Endothelial cell of umbilical vein (primary cell): Measurements from ENCODE around the gene SCN1B. TPM values are rescaled to one million over a fixed set of nuclear protein-coding genes. Genes with fewer than 3 reads are reported as not detected.

ENCODE experiments used
- BruUV-seq: library from RNA; stranded (reverse); fragments of 400-500 nt; replicated peaks from 2 replicates; lab custom pipeline; 2021; lab: Mats Ljungman, UMichigan
- CTCF ChIA-PET: fragments of 300-600, 350-600 bp; sonication (Branson Sonifier 250); formaldehyde crosslinking; loops from one replicate; lab custom pipeline; 2021; ENCODE audit warnings: antibody characterized with exemption, inconsistent platforms; lab: Charles Lee
- POLR2A ChIA-PET: fragments of 300-600, 350-600 bp; sonication (Branson Sonifier 250); formaldehyde crosslinking; loops from one replicate; lab custom pipeline; 2021; ENCODE audit warnings: antibody characterized with exemption, inconsistent platforms; lab: Charles Lee
- DNase-seq: peaks from one replicate; pipeline ENCODE4 v3.0.0-alpha.2; 2011; ENCODE audit warnings: low read depth, low spot score
- FAIRE-seq: peaks from 2 replicates; lab custom pipeline; 2011; peaks lifted over from hg19 to GRCh38; lab: Jason Lieb, UNC
- H2AFZ ChIP-seq: 2 replicates; pipeline ENCODE4 v1.6.0; 2012; ENCODE audit warnings: low read depth, low read length, control low read depth, inconsistent platforms
- H3K27ac ChIP-seq: 2 replicates; pipeline ENCODE4 v1.5.1; 2011; ENCODE audit warnings: low read depth, mild to moderate bottlenecking, control low read depth, low read length, moderate library complexity; ENCODE audit not compliant: insufficient read depth
- H3K27me3 ChIP-seq, 2 experiments: 2 replicates each; pipeline versions ENCODE4 v1.6.0 to v1.6.1; 2011; ENCODE audit warnings: low read length in 2 of 2, mixed read lengths in 1 of 2; ENCODE audit not compliant: control insufficient read depth in 2 of 2, insufficient read depth in 2 of 2
- H3K36me3 ChIP-seq, 2 experiments: 2 replicates in 1 of 2; 3 replicates in 1 of 2; pipeline ENCODE4 v1.5.1; 2011; ENCODE audit warnings: low read length in 2 of 2, mild to moderate bottlenecking in 1 of 2, moderate library complexity in 1 of 2; ENCODE audit not compliant: control insufficient read depth in 2 of 2, insufficient read depth in 2 of 2; ENCODE audit errors: extremely low read depth in 1 of 2
- H3K4me1 ChIP-seq: 3 replicates; pipeline ENCODE4 v1.5.1; 2011; ENCODE audit warnings: mild to moderate bottlenecking, low read length; ENCODE audit not compliant: control insufficient read depth, insufficient read depth; ENCODE audit errors: extremely low read depth
- H3K4me2 ChIP-seq: 2 replicates; pipeline ENCODE4 v1.6.1; 2011; ENCODE audit warnings: low read length, control low read depth, mixed read lengths; ENCODE audit not compliant: insufficient read depth
- H3K4me3 ChIP-seq, 3 experiments: fragments of 200-600 bp in 1 of 3; sonication (generic), shearing (Covaris generic) in 1 of 3; replicated peaks in 1 of 3; 2 replicates each; pipeline ENCODE4 v1.5.1; 2011 to 2016; ENCODE audit warnings: control low read depth in 3 of 3, low read length in 3 of 3, mild to moderate bottlenecking in 2 of 3, inconsistent platforms in 1 of 3, low read depth in 1 of 3, moderate library complexity in 1 of 3; ENCODE audit not compliant: insufficient read depth in 1 of 3
- H3K79me2 ChIP-seq: 2 replicates; pipeline ENCODE4 v1.6.0; 2012; ENCODE audit warnings: low read length, inconsistent platforms; ENCODE audit not compliant: control insufficient read depth, insufficient read depth
- H3K9ac ChIP-seq: replicated peaks from 2 replicates; pipeline ENCODE3; 2011; ENCODE audit warnings: low read length, control low read depth; ENCODE audit not compliant: insufficient read depth; ENCODE audit errors: extremely low read depth
- H3K9me1 ChIP-seq: replicated peaks from 3 replicates; pipeline ENCODE4 v1.6.0; 2011; ENCODE audit warnings: mild to moderate bottlenecking, low read length; ENCODE audit not compliant: control insufficient read depth, insufficient read depth; ENCODE audit errors: extremely low read depth
- H3K9me3 ChIP-seq: replicated peaks from 2 replicates; pipeline ENCODE4 v1.5.1; 2012; ENCODE audit warnings: low read length, inconsistent platforms; ENCODE audit not compliant: control insufficient read depth, insufficient read depth
- H4K20me1 ChIP-seq: replicated peaks from 2 replicates; pipeline ENCODE3; 2011; ENCODE audit warnings: mild to moderate bottlenecking, low read length; ENCODE audit not compliant: control insufficient read depth, insufficient read depth; ENCODE audit errors: extremely low read depth
- EZH2 ChIP-seq: IDR thresholded peaks from 2 replicates; pipeline ENCODE4 v1.6.1; 2012; ENCODE audit warnings: borderline replicate concordance, low read depth, mild to moderate bottlenecking, moderate library complexity, low read length, inconsistent platforms; ENCODE audit not compliant: severe bottlenecking
- FOS ChIP-seq: IDR thresholded peaks from 2 replicates; pipeline ENCODE4 v1.6.1; 2011; ENCODE audit warnings: mild to moderate bottlenecking, low read length, moderate library complexity, borderline replicate concordance; ENCODE audit not compliant: insufficient read depth
- GATA2 ChIP-seq: IDR thresholded peaks from 2 replicates; pipeline ENCODE4 v1.7.0; 2011; ENCODE audit warnings: low read depth, mild to moderate bottlenecking, moderate library complexity, mixed read lengths, low read length; ENCODE audit not compliant: insufficient read length, insufficient read depth
- JUN ChIP-seq: IDR thresholded peaks from 2 replicates; pipeline ENCODE4 v1.6.1; 2011; ENCODE audit warnings: borderline replicate concordance, low read depth; ENCODE audit not compliant: insufficient read length, insufficient read depth
- MAX ChIP-seq: IDR thresholded peaks from 2 replicates; pipeline ENCODE4 v1.6.1; 2011; ENCODE audit not compliant: insufficient read depth, insufficient read length
- MYC ChIP-seq: IDR thresholded peaks from one replicate; pipeline ENCODE4 v1.6.1; 2011; ENCODE audit warnings: mild to moderate bottlenecking, low read depth, low read length
- POLR2A ChIP-seq: IDR thresholded peaks from 2 replicates; pipeline ENCODE4 v1.6.1; 2012; ENCODE audit warnings: low read depth, mild to moderate bottlenecking, control low read depth, low read length
- POLR2AphosphoS5 ChIP-seq: IDR thresholded peaks from 2 replicates; pipeline ENCODE4 v1.6.1; 2012; ENCODE audit warnings: low read depth, mild to moderate bottlenecking, control low read depth, low read length, moderate library complexity; ENCODE audit not compliant: insufficient read depth
- dilution Hi-C: fragments of 300-500 bp; cut with MboI; formaldehyde crosslinking; loops from one replicate; pipeline ENCODE4 v1.15.0; 2019; ENCODE audit warnings: low sequenced_read_pairs; ENCODE audit not compliant: extremely low pct_ligation_motif_present
- intact Hi-C: fragments of 100-400 bp; cut with micrococcal nuclease; formaldehyde crosslinking; loops from one replicate; pipeline ENCODE4 v1.10.0; 2022
- polyA plus RNA-seq, 4 experiments: library from polyadenylated mRNA; depleted of rRNA in 3 of 4; stranded (reverse) in 3 of 4; unstranded in 1 of 4; fragments of >200 nt; gene quantifications; 2 replicates each; pipeline versions ENCODE4 v1.2.1 to v1.2.3, GENCODE V29; 2011 to 2012; ENCODE audit warnings: missing spikeins in 1 of 4
- total RNA-seq: library from RNA; stranded (reverse); gene quantifications from 2 replicates; pipeline ENCODE4 v1.2.3, GENCODE V29; 2021
- TF ChIP-seq, protein P1 (sequence below), 2 donors: IDR thresholded peaks; 1 replicate in 1 of 2; 2 replicates in 1 of 2; pipeline ENCODE4 v1.5.1; 2011; ENCODE audit warnings: low read length in 2 of 2, mild to moderate bottlenecking in 2 of 2, moderate library complexity in 2 of 2, control low read depth in 1 of 2, inconsistent platforms in 1 of 2, low read depth in 1 of 2; ENCODE audit not compliant: insufficient read depth in 1 of 2; ENCODE audit errors: extremely low read depth in 1 of 2

SCN1B gene
- total and polyA plus RNA-seq, 2 donors (not counting 3 experiments of a cell fraction or from before 2014, with no cell fraction given) = 11.2 to 14.2 TPM

DNA sequence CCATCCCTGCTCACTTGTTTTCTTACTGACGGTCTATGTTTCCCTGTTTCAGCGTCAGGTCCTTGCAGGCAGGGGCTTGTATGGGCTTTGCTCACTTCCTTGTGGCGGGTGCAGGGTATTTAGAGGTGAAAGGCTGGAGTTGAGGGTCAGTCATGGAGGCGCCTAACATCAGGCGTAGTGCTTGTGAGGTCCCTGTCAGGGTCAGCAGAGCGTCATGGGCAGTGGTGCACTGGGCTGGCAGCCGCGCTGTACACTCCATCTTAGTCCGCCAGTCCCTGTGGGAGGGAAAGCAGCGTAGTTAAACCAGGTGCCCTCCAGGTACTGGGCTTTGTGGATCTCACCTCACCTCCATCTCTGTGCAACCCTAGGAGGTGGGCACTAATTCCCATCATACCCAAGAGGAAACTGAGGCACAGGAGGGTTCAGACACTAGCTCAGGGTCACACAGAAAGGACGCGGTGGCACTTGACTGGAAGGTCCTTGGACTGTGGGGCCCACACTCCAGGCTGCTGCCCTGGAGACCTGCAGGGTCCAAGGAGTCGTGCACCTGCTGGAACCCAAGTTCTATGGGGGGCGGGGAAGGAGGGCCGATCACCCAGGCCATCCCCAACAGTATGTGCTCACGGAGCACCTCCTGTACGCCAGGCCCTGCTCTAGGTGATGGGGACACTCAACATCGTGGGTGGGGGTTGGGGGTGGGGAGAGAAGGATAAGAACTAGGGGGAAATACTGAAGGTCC lies 25.6 kb upstream of the SCN1B start:
- no peak overlapping the region for H2AFZ ChIP-seq
- peaks cover 9 to 10% of the 10 kb centered on the region in 2 experiments for H3K36me3 ChIP-seq
- no peaks in the 10 kb centered on the region for H3K9me3 ChIP-seq
- no peak overlapping the region for H3K4me3 ChIP-seq
- H3K27ac ChIP-seq = no peak overlapping the region
- peaks cover 54% of the 10 kb centered on the region for H3K79me2 ChIP-seq
- no peaks in the 10 kb centered on the region for H4K20me1 ChIP-seq
- no peak for TF ChIP-seq FOS
- no peak for TF ChIP-seq JUN
- BruUV-seq = no TSS peak
- dilution Hi-C loops = no loop called here
- no peak for DNase-seq
- H3K9ac ChIP-seq = no peak overlapping the region
- CTCF ChIA-PET = no interaction called here
- POLR2A ChIA-PET = no interaction called here
- no peaks in the 10 kb centered on the region for H3K9me1 ChIP-seq
- FAIRE-seq = no peak
- no peak overlapping the region for H3K4me2 ChIP-seq
- no peaks in the 10 kb centered on the region for H3K27me3 ChIP-seq
- H3K4me1 ChIP-seq = peaks cover 50% of the 10 kb centered on the region
- intact Hi-C loops = loop anchor here (10.0 kb wide), 1 partner anchor 80 kb away; the partner anchor contains the start of gene ZNF30

- Histone ChIP-seq H3K27ac (peak overlapping the region; percentile 51), H3K4me3 (no peak overlapping the region), H3K9ac (no peak overlapping the region), H3K36me3 (peaks cover 11 to 17% of the 10 kb centered on the region in 2 experiments), H3K9me1 (no peaks in the 10 kb centered on the region), H4K20me1 (no peaks in the 10 kb centered on the region), H3K4me2 (no peak overlapping the region), H3K79me2 (peaks cover 54% of the 10 kb centered on the region), H3K27me3 (no peaks in the 10 kb centered on the region), H3K4me1 (peaks cover 48% of the 10 kb centered on the region), H3K9me3 (no peaks in the 10 kb centered on the region), H2AFZ (no peak overlapping the region)
- dilution Hi-C loops (no loop called here), intact Hi-C loops (loop anchor here (10.0 kb wide), 1 partner anchor 81 kb away; the partner anchor contains the start of gene ZNF30)
- no TSS peak for BruUV-seq
- POLR2A ChIA-PET = no interaction called here
- DNase-seq = no peak
- no peak for FAIRE-seq
- CTCF ChIA-PET = interaction anchor here (1.0 to 9.9 kb wide), 4 partner anchors 10 to 31 kb away, joined by 4 to 129 read pairs (median 6); partner anchors contain the start of gene SCN1B
- TF ChIP-seq FOS (no peak), GATA2 (no peak), POLR2A (no peak), MAX (no peak), EZH2 (no peak), MYC (no peak), POLR2AphosphoS5 (no peak), JUN (no peak)
- TF ChIP-seq, protein P1, sequence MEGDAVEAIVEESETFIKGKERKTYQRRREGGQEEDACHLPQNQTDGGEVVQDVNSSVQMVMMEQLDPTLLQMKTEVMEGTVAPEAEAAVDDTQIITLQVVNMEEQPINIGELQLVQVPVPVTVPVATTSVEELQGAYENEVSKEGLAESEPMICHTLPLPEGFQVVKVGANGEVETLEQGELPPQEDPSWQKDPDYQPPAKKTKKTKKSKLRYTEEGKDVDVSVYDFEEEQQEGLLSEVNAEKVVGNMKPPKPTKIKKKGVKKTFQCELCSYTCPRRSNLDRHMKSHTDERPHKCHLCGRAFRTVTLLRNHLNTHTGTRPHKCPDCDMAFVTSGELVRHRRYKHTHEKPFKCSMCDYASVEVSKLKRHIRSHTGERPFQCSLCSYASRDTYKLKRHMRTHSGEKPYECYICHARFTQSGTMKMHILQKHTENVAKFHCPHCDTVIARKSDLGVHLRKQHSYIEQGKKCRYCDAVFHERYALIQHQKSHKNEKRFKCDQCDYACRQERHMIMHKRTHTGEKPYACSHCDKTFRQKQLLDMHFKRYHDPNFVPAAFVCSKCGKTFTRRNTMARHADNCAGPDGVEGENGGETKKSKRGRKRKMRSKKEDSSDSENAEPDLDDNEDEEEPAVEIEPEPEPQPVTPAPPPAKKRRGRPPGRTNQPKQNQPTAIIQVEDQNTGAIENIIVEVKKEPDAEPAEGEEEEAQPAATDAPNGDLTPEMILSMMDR (IDR thresholded peaks at IDR 0.05; ENCODE audit: extremely low read depth in 1 of 2, insufficient read depth in 1 of 2, low read depth in 1 of 2, low read length in 2 of 2) = no peak
Observed at GRCh38 chr19:35005256-35005977, 24.9 kb upstream of the SCN1B start.
